GM18502 (cell line): ENCODE measurements around the gene CALD1.

Experiments
- ATAC-seq: cut with Tn5 transposase; IDR thresholded peaks from one replicate; pipeline ENCODE4 v1.9.1; 2021; ENCODE audit warnings: mild to moderate bottlenecking; ENCODE audit not compliant: unreplicated experiment, poor library complexity

The CALD1 gene

GRCh38 chr7:134888141-134888740 lies 108.8 kb downstream of the CALD1 start:
- ATAC-seq = no peak

GRCh38 chr7:134890246-134891240 lies 111.1 kb downstream of the CALD1 start:
- ATAC-seq = no peak

GRCh38 chr7:134891262-134891695 lies 111.8 kb downstream of the CALD1 start:
- no peak for ATAC-seq

DNA sequence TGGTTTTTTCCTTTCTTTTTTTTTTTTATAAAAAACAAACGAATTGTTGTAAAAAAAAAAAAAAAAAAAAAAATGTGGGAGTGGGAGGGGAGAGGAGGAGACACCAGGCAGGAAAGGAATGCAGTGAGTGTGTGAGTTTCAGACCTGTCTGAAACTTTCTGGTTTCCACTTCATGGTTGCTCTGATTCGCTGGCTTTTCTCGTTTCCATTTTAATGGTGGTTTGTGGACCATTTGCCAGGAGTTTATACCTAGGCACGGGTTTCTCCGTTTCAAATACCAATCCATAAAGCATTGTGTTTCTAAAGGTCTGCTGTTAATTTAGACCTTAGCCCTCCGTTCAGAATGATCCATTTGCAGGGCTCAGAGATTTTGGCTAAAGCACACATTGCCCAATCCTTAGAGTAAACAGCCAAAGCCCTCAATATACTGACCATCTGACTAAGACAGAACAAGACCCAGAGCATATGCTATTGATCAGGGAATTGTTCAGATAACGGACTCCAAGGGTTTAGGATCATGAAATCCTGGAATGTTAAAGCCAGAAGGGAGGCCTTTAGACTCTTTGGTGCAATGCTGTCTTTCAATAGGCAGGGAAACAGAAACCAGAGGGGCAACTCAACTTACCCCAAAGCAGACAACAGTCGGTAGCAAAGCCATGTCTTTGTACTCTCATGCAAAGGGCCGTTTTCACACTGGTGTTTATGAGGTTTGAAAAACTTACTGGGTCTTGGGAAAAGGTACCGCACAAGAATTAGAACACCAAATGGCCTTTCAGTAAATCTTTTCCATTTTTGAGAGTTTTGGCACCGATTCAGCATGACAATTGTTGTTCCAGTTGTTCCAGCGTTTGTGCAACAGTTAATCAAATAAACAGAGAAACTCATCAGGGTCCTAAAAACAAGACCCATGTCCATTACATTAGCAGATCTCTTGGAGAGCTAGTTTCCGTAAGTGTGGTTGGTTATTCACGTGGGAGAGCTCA lies 112.6 kb downstream of the CALD1 start:
- no peak for ATAC-seq

DNA sequence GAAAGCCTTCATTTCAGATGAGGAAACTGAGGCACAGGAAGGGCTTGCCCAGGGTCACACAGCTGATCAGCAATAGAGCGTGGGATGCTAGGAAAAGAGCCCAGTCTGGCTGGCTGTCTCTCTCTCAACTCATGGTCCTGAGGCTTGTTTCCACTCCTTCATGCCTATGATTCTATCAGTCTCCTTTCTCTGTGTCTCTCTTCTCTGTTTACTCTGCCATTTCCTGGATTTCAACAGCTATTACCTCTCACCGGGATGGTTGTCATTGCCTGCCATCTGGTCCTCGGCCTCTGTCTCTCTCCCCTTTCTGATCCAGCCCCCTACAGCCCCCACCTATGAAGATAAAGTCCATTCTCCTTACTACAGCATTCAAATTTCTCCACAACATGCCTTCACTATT lies 113.5 kb downstream of the CALD1 start:
- no peak for ATAC-seq

DNA sequence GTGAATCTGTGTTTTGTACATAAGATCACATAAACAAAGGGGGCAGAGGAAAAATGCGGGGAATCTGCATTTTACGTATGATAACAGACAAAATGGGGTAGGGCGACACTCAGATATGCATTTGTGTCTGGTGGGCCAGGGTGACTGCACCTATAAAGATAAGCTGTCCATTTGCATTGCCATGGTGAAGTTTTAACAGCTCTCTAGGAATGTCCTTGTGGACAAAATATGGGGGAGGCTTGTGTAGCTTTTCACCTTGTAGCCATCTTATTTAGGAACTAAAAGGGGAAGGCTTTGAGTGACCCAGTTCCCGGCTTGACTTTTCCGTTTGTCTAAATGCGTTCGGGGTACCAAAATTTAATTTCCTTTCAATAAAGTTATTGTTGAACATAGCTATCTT lies 114.5 kb downstream of the CALD1 start:
- no peak for ATAC-seq

DNA sequence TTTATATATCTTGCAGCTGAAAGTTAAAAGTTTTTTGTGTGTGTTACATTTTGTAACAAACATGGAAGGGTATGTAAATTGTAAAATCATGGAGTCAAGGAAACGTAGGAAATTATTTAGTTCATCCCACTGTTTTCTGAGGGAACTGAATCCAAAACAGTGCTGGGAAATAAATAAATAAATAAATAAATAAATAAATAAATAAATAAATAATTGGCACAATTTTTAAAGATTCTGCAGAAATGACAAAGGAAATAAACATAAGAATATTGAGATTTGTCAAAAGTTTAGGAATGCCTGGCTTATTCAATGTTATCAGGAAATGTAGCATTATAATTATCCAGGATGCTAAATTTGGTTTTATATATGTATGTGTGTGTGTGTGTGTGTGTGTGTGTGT lies 115.5 kb downstream of the CALD1 start:
- no peak for ATAC-seq

- no peak for ATAC-seq
These were observed 116.6 kb downstream of the CALD1 start for GRCh38 chr7:134896073-134896472.

- no peak for ATAC-seq
These were observed 118.5 kb downstream of the CALD1 start for GRCh38 chr7:134897936-134898335.

GRCh38 chr7:134899729-134900128 lies 120.3 kb downstream of the CALD1 start:
- no peak for ATAC-seq

DNA sequence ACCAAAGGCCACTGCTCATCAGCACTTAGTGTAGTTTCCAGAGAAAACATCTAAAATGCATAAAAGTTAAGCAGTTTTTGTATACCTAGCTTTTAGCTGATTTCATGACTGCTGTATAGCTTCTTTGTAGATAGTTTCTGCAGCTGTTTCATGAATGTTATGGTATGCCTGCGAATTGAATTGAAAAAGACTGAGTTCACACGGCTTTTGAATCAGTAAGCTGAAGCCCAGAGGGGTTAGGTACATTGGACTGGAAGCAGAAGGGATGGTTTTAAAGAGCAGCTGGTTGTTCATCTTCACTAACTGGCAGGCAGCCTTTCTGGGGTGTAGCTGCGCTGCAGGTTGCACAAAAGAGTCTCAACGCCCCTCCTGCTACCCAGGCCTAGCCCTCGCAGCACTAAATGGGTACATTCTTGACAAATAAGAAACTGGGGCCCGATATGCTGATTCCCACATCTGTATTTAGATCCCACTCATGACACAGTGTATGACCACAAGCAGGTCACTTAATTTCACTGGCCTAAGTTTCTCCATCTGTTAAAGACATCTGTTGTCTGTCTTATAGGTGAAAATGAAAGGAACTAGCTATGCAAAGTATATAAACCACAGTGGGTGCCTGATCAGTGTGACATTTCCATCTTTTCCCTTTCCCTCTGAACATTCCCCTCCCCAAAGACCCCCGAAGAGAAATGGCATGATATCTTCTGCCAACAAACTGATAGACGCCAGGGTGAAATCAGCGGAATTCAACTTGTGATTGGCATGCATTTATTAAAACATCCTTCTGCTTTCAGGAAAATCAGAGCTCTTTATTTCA lies 120.9 kb downstream of the CALD1 start:
- ATAC-seq = peak; percentile 84

DNA sequence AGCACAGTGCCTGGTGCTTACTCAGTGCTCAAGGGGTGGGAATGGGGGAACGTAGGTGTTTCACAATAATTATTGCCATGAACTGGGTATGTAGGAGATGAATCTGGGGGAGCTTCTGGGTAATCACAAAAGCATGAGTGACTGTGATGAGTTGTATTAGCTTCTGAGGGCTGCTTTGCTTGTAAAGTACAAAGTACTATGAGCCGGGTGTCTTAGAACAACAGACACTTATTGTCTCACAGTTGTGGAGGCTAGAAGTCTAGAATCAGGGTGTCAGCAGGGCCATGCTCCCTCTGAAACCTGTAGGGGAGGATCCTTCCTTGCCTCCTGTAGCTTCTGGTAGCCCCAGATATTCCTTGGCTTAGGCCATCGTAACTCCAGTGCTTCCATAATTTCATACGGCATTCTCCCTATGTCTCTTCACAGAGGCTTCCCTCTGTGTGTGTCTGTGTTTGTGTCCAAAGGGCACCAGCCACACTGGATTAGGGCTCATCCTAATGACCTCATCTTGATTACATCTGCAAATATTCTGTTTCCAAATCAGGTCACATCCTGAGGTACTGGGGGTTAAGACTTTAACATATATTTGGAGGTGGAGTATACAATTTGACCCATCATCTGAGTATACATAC lies 122.1 kb downstream of the CALD1 start:
- no peak for ATAC-seq

- ATAC-seq = no peak
These were observed 122.6 kb downstream of the CALD1 start for GRCh38 chr7:134902058-134902457.

GRCh38 chr7:134903073-134903790 lies 123.8 kb downstream of the CALD1 start:
- no peak for ATAC-seq

DNA sequence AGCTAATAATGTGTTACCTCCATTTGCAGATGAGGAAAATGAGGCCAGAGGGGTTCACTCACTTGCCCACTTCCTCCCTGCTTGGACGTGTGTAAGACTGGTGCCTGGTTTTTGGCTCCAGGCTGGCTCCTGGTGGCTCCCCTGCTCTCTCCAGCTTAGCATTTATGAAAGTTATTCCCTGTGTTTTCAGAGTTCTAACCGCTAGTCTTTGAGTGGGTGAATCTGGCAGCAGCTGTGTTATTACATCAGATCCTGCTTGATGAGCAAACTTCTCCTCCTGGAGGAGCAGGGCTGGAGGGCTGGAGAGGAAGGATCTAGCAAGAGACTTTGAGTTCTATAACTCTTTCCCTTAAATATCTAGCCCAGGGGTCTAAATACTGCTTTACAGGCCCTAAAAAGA lies 125.9 kb downstream of the CALD1 start:
- no peak for ATAC-seq

DNA sequence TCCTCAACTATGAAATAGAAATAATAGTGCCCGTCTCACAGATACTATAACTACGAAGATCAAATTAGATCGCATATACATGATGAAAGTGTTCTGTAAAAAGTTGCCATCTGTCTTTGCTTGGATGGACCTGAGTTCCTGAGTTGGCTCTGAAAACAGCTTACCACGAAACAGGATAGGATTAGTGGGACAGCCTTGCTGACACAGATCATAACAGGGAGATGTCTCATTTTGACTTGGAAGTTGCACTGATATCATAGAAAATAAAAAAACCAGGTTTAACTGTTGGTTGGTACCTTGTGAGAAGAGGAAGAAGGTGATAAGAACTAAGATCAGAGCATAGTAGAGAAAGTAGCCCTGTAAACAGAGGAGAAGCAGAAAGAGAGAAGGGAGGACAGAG lies 127.6 kb downstream of the CALD1 start:
- ATAC-seq = no peak

GRCh38 chr7:134907639-134908038 lies 128.2 kb downstream of the CALD1 start:
- no peak for ATAC-seq

GRCh38 chr7:134908289-134908688 lies 128.9 kb downstream of the CALD1 start:
- ATAC-seq = no peak
